SJCRH30 (cell line): ENCODE results near the gene CATSPER3. TPM values are rescaled to one million over a fixed set of nuclear protein-coding genes. Genes with fewer than 3 reads are reported as not detected.

Source experiments
- DNase-seq, 2 experiments: peaks; one replicate each; pipeline ENCODE4 v3.0.0-alpha.2; 2015 to 2020
- H3K27ac ChIP-seq: fragments of 250-450 bp; sonication (Bioruptor Pico); 2 replicates; pipeline ENCODE4 v1.5.1; 2020; ENCODE audit warnings: mild to moderate bottlenecking, moderate library complexity
- H3K27me3 ChIP-seq: fragments of 250-450 bp; sonication (Bioruptor Pico); 2 replicates; pipeline ENCODE4 v1.5.1; 2020; ENCODE audit warnings: mild to moderate bottlenecking, moderate library complexity
- H3K36me3 ChIP-seq: fragments of 250-450 bp; sonication (Bioruptor Pico); 2 replicates; pipeline ENCODE4 v1.5.1; 2020; ENCODE audit warnings: mild to moderate bottlenecking, moderate library complexity
- H3K4me1 ChIP-seq: fragments of 250-450 bp; sonication (Bioruptor Pico); 2 replicates; pipeline ENCODE4 v1.5.1; 2020; ENCODE audit warnings: mild to moderate bottlenecking, moderate library complexity
- H3K4me3 ChIP-seq: fragments of 250-450 bp; sonication (Bioruptor Pico); 2 replicates; pipeline ENCODE4 v1.5.1; 2020; ENCODE audit warnings: mild to moderate bottlenecking, moderate library complexity
- H3K9me3 ChIP-seq: fragments of 250-450 bp; sonication (Bioruptor Pico); replicated peaks from 2 replicates; pipeline ENCODE4 v1.5.1; 2020; ENCODE audit warnings: mild to moderate bottlenecking, moderate library complexity
- total RNA-seq: library from RNA; depleted of rRNA; stranded (reverse); fragments of >200 nt; shearing (Covaris generic); gene quantifications from 2 replicates; pipeline ENCODE4 v1.2.3, GENCODE V29; 2014

Gene CATSPER3
- total RNA-seq, 1 experiment from 2014 or later, result not detected

GRCh38 chr5:135046661-135047346, 79.1 kb downstream of the CATSPER3 start:
- no peak overlapping the region for H3K27ac ChIP-seq
- no peak for DNase-seq
- H3K27me3 ChIP-seq, result no peaks in the 10 kb centered on the region
- no peaks in the 10 kb centered on the region for H3K9me3 ChIP-seq
- no peak overlapping the region for H3K4me3 ChIP-seq
- H3K4me1 ChIP-seq, result no peaks in the 10 kb centered on the region
- no peaks in the 10 kb centered on the region for H3K36me3 ChIP-seq

- Histone ChIP-seq H3K9me3 (no peaks in the 10 kb centered on the region), H3K36me3 (no peaks in the 10 kb centered on the region), H3K4me3 (no peak overlapping the region), H3K27me3 (no peaks in the 10 kb centered on the region), H3K4me1 (no peaks in the 10 kb centered on the region), H3K27ac (no peak overlapping the region)
- DNase-seq, result no peak
These were observed 79.6 kb downstream of the CATSPER3 start for GRCh38 chr5:135047347-135047695.

GRCh38 chr5:135048286-135048685, 80.6 kb downstream of the CATSPER3 start:
- Histone ChIP-seq H3K9me3 (no peaks in the 10 kb centered on the region), H3K4me1 (no peaks in the 10 kb centered on the region), H3K27ac (no peak overlapping the region), H3K27me3 (no peaks in the 10 kb centered on the region), H3K36me3 (no peaks in the 10 kb centered on the region), H3K4me3 (no peak overlapping the region)
- no peak for DNase-seq

- H3K36me3 ChIP-seq, result no peaks in the 10 kb centered on the region
- H3K4me3 ChIP-seq, result no peak overlapping the region
- H3K4me1 ChIP-seq, result no peaks in the 10 kb centered on the region
- no peak overlapping the region for H3K27ac ChIP-seq
- DNase-seq, result no peak
- H3K9me3 ChIP-seq, result no peaks in the 10 kb centered on the region
- H3K27me3 ChIP-seq, result no peaks in the 10 kb centered on the region
These were observed 81.2 kb downstream of the CATSPER3 start for GRCh38 chr5:135048930-135049329.

DNA sequence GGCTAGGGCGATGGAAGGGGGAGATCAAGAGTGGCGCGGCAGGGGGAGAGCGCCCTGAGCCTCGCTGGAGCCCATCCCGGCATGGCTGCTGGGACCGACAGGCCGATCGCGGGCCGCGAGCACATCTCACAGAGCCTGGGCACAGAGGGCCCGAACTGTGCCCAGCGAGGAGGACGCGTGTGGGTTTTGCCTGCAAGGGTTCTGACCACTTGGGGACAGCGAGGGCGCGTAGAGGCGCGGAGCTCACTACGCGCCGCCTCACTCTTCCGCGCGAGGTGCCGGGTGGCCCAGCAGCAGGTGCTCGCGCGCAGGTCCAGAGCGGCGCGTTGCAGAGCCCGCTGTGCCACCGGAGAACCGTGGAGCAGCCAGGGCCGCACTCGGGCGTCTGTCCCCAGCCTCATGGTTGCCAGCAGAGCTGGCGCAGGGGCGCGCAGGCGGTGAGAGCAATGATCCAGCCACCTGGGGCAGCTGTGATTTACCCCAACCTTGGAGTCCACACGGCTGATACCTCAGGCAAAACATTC, 82.6 kb downstream of the CATSPER3 start:
- DNase-seq, result no peak
- Histone ChIP-seq H3K36me3 (no peaks in the 10 kb centered on the region), H3K9me3 (no peaks in the 10 kb centered on the region), H3K4me3 (no peak overlapping the region), H3K27me3 (no peaks in the 10 kb centered on the region), H3K4me1 (no peaks in the 10 kb centered on the region), H3K27ac (no peak overlapping the region)

DNA sequence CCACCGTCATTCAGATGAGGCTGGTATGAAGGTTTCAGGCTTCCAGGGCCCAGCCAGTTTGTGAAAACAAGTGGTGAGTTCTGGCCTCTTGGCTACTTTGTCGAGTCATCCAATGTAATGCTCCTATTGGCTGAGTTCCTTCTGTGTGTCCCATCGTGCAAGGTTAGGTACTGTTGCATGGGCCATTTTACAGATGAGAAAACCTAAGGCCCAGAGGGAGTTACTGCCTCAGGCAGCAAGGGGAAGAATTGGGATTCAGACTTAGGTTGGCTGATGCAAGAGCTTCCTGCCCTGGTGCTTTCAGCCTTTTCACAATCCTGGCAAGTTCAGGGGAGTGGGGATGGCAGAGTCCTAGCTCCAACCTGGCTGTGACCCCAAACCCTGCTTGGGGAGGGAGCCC, 83.7 kb downstream of the CATSPER3 start:
- H3K27ac ChIP-seq, result no peak overlapping the region
- DNase-seq, result no peak
- H3K9me3 ChIP-seq, result no peaks in the 10 kb centered on the region
- H3K4me3 ChIP-seq, result no peak overlapping the region
- H3K27me3 ChIP-seq, result no peaks in the 10 kb centered on the region
- H3K36me3 ChIP-seq, result no peaks in the 10 kb centered on the region
- no peaks in the 10 kb centered on the region for H3K4me1 ChIP-seq

GRCh38 chr5:135051872-135052271, 84.2 kb downstream of the CATSPER3 start:
- no peaks in the 10 kb centered on the region for H3K9me3 ChIP-seq
- H3K4me3 ChIP-seq, result no peak overlapping the region
- H3K4me1 ChIP-seq, result no peaks in the 10 kb centered on the region
- H3K27me3 ChIP-seq, result no peaks in the 10 kb centered on the region
- no peak overlapping the region for H3K27ac ChIP-seq
- H3K36me3 ChIP-seq, result no peaks in the 10 kb centered on the region
- no peak for DNase-seq

GRCh38 chr5:135052511-135053145, 84.9 kb downstream of the CATSPER3 start:
- Histone ChIP-seq H3K27me3 (no peaks in the 10 kb centered on the region), H3K4me3 (no peak overlapping the region), H3K36me3 (no peaks in the 10 kb centered on the region), H3K27ac (no peak overlapping the region), H3K4me1 (no peaks in the 10 kb centered on the region), H3K9me3 (no peaks in the 10 kb centered on the region)
- DNase-seq, result no peak

DNA sequence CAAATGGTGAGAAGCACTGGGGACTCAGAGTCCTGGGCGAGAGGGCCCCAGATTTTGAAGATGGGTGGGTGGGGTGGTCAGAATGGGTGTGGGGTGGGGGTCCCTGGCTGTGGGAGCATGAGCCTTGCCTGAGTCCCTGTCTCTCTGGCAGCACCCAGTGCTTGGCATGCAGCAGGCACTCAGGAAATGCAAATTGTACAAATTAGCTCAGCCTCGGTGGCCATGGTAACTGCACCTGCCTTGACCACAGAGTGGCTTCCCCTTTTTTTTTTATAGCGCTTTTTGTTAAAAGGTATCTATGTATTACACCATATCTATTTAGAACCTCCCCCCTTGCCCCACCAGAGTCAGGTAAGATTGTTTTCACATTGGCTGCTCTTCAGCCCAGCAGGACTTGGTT, 85.6 kb downstream of the CATSPER3 start:
- Histone ChIP-seq H3K9me3 (no peaks in the 10 kb centered on the region), H3K4me1 (no peaks in the 10 kb centered on the region), H3K27me3 (no peaks in the 10 kb centered on the region), H3K27ac (no peak overlapping the region), H3K4me3 (no peak overlapping the region), H3K36me3 (no peaks in the 10 kb centered on the region)
- no peak for DNase-seq

DNA sequence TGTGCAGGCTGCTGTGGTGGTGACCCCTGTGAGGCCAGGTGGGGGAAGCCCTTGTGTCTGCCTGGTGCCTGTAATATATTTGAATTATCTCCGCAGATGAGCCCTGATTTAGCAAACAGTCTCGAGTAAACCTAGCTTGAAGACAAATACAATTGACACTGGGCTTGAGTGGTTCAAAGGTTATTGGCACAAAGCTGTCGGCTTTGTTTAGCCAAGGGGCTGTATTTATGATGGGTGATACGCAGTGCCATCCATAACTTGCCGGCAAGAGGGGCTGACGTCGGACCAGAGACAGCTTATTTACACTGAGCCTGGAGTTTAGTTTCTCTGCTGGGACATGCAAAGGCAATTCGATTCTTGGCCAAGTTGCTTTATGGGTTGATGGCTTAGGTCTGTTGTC, 86.3 kb downstream of the CATSPER3 start:
- DNase-seq, result no peak
- Histone ChIP-seq H3K36me3 (no peaks in the 10 kb centered on the region), H3K27me3 (no peaks in the 10 kb centered on the region), H3K27ac (no peak overlapping the region), H3K4me1 (no peaks in the 10 kb centered on the region), H3K4me3 (no peak overlapping the region), H3K9me3 (no peaks in the 10 kb centered on the region)

GRCh38 chr5:135054546-135054945, 86.8 kb downstream of the CATSPER3 start:
- Histone ChIP-seq H3K9me3 (no peaks in the 10 kb centered on the region), H3K4me1 (no peaks in the 10 kb centered on the region), H3K4me3 (no peak overlapping the region), H3K27ac (no peak overlapping the region), H3K27me3 (no peaks in the 10 kb centered on the region), H3K36me3 (no peaks in the 10 kb centered on the region)
- no peak for DNase-seq

- Histone ChIP-seq H3K36me3 (no peaks in the 10 kb centered on the region), H3K9me3 (no peaks in the 10 kb centered on the region), H3K27me3 (no peaks in the 10 kb centered on the region), H3K27ac (no peak overlapping the region), H3K4me3 (no peak overlapping the region), H3K4me1 (no peaks in the 10 kb centered on the region)
- no peak for DNase-seq
These were observed 87.7 kb downstream of the CATSPER3 start for GRCh38 chr5:135055396-135055795.

DNA sequence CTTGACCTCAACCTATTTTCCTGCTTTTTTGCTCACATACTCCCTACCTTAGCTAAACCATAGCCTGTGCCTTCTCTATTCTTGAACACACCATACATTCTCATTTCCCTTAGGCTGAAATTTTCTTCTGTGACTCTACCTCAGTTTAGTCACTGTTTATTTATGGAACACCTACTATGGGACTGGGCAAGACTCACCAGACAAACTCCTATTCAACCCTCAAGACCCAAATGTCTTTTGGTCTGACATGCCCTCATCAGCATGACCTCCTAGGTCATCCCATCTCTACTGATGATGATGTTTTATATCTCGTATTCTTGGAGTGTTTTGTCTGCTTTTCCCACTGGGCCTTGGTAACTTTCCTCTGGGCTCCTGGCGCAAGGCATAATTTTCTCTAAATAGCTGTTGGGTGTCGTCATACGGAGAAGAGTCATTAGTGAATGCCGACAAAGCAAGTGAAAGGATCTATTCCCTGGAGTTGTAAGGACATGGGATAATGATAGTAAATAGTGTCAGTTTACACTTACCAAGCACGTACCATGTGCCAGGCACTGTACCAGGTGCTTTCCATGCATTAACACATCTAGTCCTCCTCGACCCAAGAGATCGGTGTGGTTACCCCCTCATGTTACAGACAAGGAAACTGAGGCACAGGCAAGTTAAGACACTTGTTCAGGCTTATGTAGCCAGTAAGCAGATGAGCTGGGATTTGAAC, 88.8 kb downstream of the CATSPER3 start:
- H3K27me3 ChIP-seq, result no peaks in the 10 kb centered on the region
- no peak for DNase-seq

DNA sequence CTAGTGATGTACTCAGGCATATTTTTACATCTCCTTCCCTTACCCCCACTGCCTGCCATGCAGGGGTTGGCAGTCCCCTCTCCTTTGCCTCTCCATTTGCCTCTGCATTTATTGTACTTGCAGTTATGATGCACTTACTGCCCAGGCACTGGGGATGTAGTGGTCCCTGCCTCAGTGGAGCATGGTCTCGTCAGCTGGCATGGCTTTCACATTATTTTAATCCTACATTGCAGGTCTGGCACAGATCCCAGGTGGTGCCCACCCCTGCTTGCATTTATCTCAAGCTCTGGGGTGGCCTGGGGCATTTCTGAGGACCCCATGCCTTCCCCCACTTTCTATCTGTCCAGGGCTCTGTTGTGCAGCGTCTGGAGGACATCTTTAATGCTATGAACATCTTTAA, 89.5 kb downstream of the CATSPER3 start:
- Histone ChIP-seq H3K9me3 (no peaks in the 10 kb centered on the region), H3K27me3 (no peaks in the 10 kb centered on the region), H3K4me1 (no peaks in the 10 kb centered on the region), H3K36me3 (no peaks in the 10 kb centered on the region), H3K4me3 (no peak overlapping the region), H3K27ac (no peak overlapping the region)
- DNase-seq, result no peak

More for the DNA sequence above, 88.8 kb downstream of the CATSPER3 start:
- no peaks in the 10 kb centered on the region for H3K9me3 ChIP-seq
- H3K27ac ChIP-seq, result no peak overlapping the region
- H3K4me1 ChIP-seq, result no peaks in the 10 kb centered on the region
- H3K4me3 ChIP-seq, result no peak overlapping the region
- H3K36me3 ChIP-seq, result no peaks in the 10 kb centered on the region

- no peak for DNase-seq
- H3K27me3 ChIP-seq, result no peaks in the 10 kb centered on the region
These were observed 90.6 kb downstream of the CATSPER3 start for GRCh38 chr5:135058331-135058732.

More at GRCh38 chr5:135058331-135058732, 90.6 kb downstream of the CATSPER3 start:
- Histone ChIP-seq H3K36me3 (no peaks in the 10 kb centered on the region), H3K4me1 (no peaks in the 10 kb centered on the region), H3K4me3 (no peak overlapping the region), H3K9me3 (no peaks in the 10 kb centered on the region), H3K27ac (no peak overlapping the region)
